Panc1 (cell line): ENCODE data around the gene UGT1A7. TPM values are rescaled to one million over a fixed set of nuclear protein-coding genes. Genes with fewer than 3 reads are reported as not detected.

Experiments used
- ATAC-seq: fragments of 200-7000 bp; cut with Tn5 transposase; 2 replicates; pipeline ENCODE4 v1.9.1; 2020; ENCODE audit warnings: mild to moderate bottlenecking, moderate library complexity
- BruUV-seq: library from RNA; stranded (reverse); fragments of 400-500 nt; replicated peaks from 2 replicates; lab custom pipeline; 2021; lab: Mats Ljungman, UMichigan
- CTCF ChIA-PET: fragments of 300-600 bp; sonication (Branson Sonifier 250); formaldehyde crosslinking; loops from one replicate; lab custom pipeline; 2022; ENCODE audit warnings: antibody characterized with exemption; lab: Charles Lee
- POLR2A ChIA-PET: fragments of 300-600 bp; sonication (Branson Sonifier 250); formaldehyde crosslinking; loops from one replicate; lab custom pipeline; 2022; ENCODE audit warnings: antibody characterized with exemption; lab: Charles Lee
- DNase-seq: peaks from one replicate; pipeline ENCODE4 v3.0.0-alpha.2; 2010; ENCODE audit warnings: low read depth, low spot score
- H3K27ac ChIP-seq: 2 replicates; pipeline ENCODE4 v1.5.1; 2011; ENCODE audit warnings: mild to moderate bottlenecking, low read length, inconsistent platforms
- H3K27me3 ChIP-seq: fragments of 200-500 bp; sonication (Bioruptor generic); 2 replicates; pipeline ENCODE4 v1.6.0; 2014; ENCODE audit warnings: low read length, inconsistent platforms; ENCODE audit not compliant: control insufficient read depth, insufficient read depth
- H3K36me3 ChIP-seq: fragments of 200-500 bp; sonication (Bioruptor generic); 2 replicates; pipeline ENCODE4 v1.5.1; 2014; ENCODE audit warnings: inconsistent platforms, mild to moderate bottlenecking, low read length, moderate library complexity; ENCODE audit not compliant: control insufficient read depth, insufficient read depth
- H3K4me1 ChIP-seq: 2 replicates; pipeline ENCODE4 v1.5.1; 2011; ENCODE audit warnings: inconsistent platforms, mild to moderate bottlenecking, low read length, moderate library complexity; ENCODE audit not compliant: control insufficient read depth, insufficient read depth
- H3K4me3 ChIP-seq, 2 experiments: 2 replicates each; pipeline ENCODE4 v1.5.1; 2011 to 2012; ENCODE audit warnings: low read depth in 2 of 2, low read length in 2 of 2, mild to moderate bottlenecking in 2 of 2, inconsistent platforms in 1 of 2, moderate library complexity in 1 of 2
- H3K9me3 ChIP-seq: fragments of 200-500 bp; sonication (Bioruptor generic); 2 replicates; pipeline ENCODE4 v1.5.1; 2014; ENCODE audit warnings: low read depth, mild to moderate bottlenecking, inconsistent platforms, low read length, moderate library complexity; ENCODE audit not compliant: control insufficient read depth, insufficient read depth
- POLR2AphosphoS5 ChIP-seq: IDR thresholded peaks from 2 replicates; pipeline ENCODE4 v1.6.1; 2012; ENCODE audit warnings: mild to moderate bottlenecking, low read depth, low read length, moderate library complexity
- SIN3A ChIP-seq: IDR thresholded peaks from 2 replicates; pipeline ENCODE4 v1.6.1; 2012; ENCODE audit warnings: low read depth, mild to moderate bottlenecking, low read length, moderate library complexity, borderline replicate concordance; ENCODE audit not compliant: insufficient read depth
- TCF7L2 ChIP-seq: IDR thresholded peaks from 2 replicates; pipeline ENCODE4 v1.6.1; 2011; ENCODE audit warnings: mild to moderate bottlenecking, low read depth, low read length, inconsistent platforms
- in situ Hi-C: cut with HindIII; loops from 2 replicates; pipeline ENCODE4 v1.10.0; 2016; ENCODE audit warnings: low sequenced_read_pairs, low pct_unique_long_range_greater_than_20kb
- intact Hi-C: fragments of 100-400 bp; cut with micrococcal nuclease; formaldehyde crosslinking; loops from one replicate; pipeline ENCODE4 v1.10.0; 2022; ENCODE audit not compliant: unreplicated experiment
- total RNA-seq: library from RNA; stranded (reverse); gene quantifications from one replicate; pipeline ENCODE4 v1.2.1, GENCODE V29; 2021; ENCODE audit not compliant: unreplicated experiment
- TF ChIP-seq, protein P1 (sequence below), 2 experiments: IDR thresholded peaks; 2 replicates each; pipeline ENCODE4 v1.6.1; 2011 to 2012; ENCODE audit warnings: low read depth in 2 of 2, control low read depth in 1 of 2, low read length in 1 of 2, mild to moderate bottlenecking in 1 of 2, moderate library complexity in 1 of 2; ENCODE audit not compliant: insufficient read depth in 1 of 2
- TF ChIP-seq, protein P2 (sequence below): fragments of 450-650 bp; IDR thresholded peaks from 2 replicates; pipeline ENCODE4 v1.5.1; 2017; ENCODE audit warnings: mild to moderate bottlenecking

UGT1A7 gene
- total RNA-seq, 1 experiment from 2014 or later: not detected

DNA sequence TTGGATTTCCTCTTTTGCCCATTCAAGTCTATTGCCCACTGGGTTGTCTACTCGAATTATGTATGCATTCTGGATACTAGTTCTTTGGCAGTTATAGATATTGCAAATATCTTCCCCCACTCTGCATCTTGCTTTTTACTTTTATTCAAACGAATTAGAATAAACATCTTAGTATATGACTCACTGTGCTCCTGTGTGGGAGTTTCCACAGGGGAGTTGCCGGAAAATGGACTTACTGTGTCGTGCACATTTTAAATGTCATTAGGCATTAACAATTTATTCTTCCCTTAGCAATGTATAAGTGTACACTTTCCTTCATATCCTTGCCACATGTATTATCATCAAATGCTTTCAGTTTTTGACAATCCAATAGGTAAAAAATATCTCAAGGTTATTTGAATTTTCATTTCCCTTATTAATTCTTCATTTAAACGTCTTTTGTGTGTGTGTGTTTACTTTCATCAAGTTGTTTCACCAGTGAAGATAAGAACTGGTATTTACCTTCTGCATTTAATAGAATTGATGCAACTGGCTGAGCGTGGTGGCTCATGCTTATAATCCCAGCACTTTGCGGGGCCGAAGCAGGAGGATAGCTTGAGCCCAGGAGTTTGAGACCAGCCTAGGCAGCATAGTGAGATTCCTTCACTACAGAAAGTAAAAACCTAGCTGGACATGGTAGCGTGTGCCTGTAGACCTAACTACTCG, 26.4 kb downstream of the UGT1A7 start:
- in situ Hi-C loops: no loop called here

DNA sequence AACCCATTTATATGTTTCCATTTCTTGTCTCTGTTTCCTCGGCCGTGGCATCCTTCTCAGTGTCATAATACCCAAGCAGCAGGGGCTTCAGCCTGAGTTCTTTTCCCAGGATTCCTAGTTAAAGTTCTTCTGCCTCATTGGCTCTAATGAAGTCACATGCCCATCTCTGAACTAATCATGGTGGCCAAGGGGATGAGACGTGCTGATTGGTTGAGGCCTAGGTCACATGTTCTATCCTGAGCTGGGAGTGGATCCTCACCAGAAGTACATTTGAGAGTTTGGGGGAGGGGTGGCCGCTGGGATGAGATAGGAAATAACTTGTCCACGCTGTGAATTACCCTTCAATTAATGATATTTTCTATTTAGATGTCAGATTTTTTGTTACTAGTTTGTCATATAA, 27.2 kb downstream of the UGT1A7 start:
- H3K27ac ChIP-seq: peak overlapping the region; percentile 30; the same call in 1 of the 2 replicates
- no peak overlapping the region for H3K4me3 ChIP-seq
- no TSS peak for BruUV-seq
- no peaks in the 10 kb centered on the region for H3K36me3 ChIP-seq
- H3K9me3 ChIP-seq: no peaks in the 10 kb centered on the region
- intact Hi-C loops (loop anchor here (5.0 kb wide), 1 partner anchor 222 kb away; no protein-coding TSS in a partner anchor), in situ Hi-C loops (no loop called here)
- H3K4me1 ChIP-seq: peaks cover 5% of the 10 kb centered on the region
- ATAC-seq (no peak), DNase-seq (no peak)
- H3K27me3 ChIP-seq: no peaks in the 10 kb centered on the region
- no peak for TF ChIP-seq TCF7L2
- no peak for TF ChIP-seq SIN3A
- TF ChIP-seq, protein P1, sequence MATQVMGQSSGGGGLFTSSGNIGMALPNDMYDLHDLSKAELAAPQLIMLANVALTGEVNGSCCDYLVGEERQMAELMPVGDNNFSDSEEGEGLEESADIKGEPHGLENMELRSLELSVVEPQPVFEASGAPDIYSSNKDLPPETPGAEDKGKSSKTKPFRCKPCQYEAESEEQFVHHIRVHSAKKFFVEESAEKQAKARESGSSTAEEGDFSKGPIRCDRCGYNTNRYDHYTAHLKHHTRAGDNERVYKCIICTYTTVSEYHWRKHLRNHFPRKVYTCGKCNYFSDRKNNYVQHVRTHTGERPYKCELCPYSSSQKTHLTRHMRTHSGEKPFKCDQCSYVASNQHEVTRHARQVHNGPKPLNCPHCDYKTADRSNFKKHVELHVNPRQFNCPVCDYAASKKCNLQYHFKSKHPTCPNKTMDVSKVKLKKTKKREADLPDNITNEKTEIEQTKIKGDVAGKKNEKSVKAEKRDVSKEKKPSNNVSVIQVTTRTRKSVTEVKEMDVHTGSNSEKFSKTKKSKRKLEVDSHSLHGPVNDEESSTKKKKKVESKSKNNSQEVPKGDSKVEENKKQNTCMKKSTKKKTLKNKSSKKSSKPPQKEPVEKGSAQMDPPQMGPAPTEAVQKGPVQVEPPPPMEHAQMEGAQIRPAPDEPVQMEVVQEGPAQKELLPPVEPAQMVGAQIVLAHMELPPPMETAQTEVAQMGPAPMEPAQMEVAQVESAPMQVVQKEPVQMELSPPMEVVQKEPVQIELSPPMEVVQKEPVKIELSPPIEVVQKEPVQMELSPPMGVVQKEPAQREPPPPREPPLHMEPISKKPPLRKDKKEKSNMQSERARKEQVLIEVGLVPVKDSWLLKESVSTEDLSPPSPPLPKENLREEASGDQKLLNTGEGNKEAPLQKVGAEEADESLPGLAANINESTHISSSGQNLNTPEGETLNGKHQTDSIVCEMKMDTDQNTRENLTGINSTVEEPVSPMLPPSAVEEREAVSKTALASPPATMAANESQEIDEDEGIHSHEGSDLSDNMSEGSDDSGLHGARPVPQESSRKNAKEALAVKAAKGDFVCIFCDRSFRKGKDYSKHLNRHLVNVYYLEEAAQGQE (IDR thresholded peaks at IDR 0.05; ENCODE audit: insufficient read depth in 1 of 2, low read depth in 2 of 2, low read length in 1 of 2): no peak
- TF ChIP-seq POLR2AphosphoS5: no peak
- TF ChIP-seq, protein P2, sequence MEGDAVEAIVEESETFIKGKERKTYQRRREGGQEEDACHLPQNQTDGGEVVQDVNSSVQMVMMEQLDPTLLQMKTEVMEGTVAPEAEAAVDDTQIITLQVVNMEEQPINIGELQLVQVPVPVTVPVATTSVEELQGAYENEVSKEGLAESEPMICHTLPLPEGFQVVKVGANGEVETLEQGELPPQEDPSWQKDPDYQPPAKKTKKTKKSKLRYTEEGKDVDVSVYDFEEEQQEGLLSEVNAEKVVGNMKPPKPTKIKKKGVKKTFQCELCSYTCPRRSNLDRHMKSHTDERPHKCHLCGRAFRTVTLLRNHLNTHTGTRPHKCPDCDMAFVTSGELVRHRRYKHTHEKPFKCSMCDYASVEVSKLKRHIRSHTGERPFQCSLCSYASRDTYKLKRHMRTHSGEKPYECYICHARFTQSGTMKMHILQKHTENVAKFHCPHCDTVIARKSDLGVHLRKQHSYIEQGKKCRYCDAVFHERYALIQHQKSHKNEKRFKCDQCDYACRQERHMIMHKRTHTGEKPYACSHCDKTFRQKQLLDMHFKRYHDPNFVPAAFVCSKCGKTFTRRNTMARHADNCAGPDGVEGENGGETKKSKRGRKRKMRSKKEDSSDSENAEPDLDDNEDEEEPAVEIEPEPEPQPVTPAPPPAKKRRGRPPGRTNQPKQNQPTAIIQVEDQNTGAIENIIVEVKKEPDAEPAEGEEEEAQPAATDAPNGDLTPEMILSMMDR: no peak
- POLR2A ChIA-PET: no interaction called here
- CTCF ChIA-PET: no interaction called here

More for the DNA sequence above, 26.4 kb downstream of the UGT1A7 start:
- ChIA-PET CTCF (no interaction called here), POLR2A (no interaction called here)
- H3K27ac ChIP-seq: no peak overlapping the region
- no TSS peak for BruUV-seq
- intact Hi-C loops: loop anchor here (5.0 kb wide), 1 partner anchor 221 kb away; no protein-coding TSS in a partner anchor
- H3K27me3 ChIP-seq: no peaks in the 10 kb centered on the region
- no peaks in the 10 kb centered on the region for H3K36me3 ChIP-seq
- H3K9me3 ChIP-seq: no peaks in the 10 kb centered on the region
- H3K4me1 ChIP-seq: peaks cover 5% of the 10 kb centered on the region
- ATAC-seq (peak; percentile 51; the same call in 1 of the 2 replicates), DNase-seq (no peak)
- TF ChIP-seq, protein P2: no peak
- TF ChIP-seq SIN3A (no peak), POLR2AphosphoS5 (no peak), TCF7L2 (no peak)
- TF ChIP-seq, protein P1 (IDR thresholded peaks at IDR 0.05; ENCODE audit: insufficient read depth in 1 of 2, low read depth in 2 of 2, low read length in 1 of 2): no peak
- no peak overlapping the region for H3K4me3 ChIP-seq
